Panc1 (cell line): ENCODE measurements around the gene CCNI. TPM values are rescaled to one million over a fixed set of nuclear protein-coding genes. Genes with fewer than 3 reads are reported as not detected.

Experiments used
- ATAC-seq: fragments of 200-7000 bp; cut with Tn5 transposase; 2 replicates; pipeline ENCODE4 v1.9.1; 2020; ENCODE audit warnings: mild to moderate bottlenecking, moderate library complexity
- BruUV-seq: library from RNA; stranded (reverse); fragments of 400-500 nt; replicated peaks from 2 replicates; lab custom pipeline; 2021; lab: Mats Ljungman, UMichigan
- CTCF ChIA-PET: fragments of 300-600 bp; sonication (Branson Sonifier 250); formaldehyde crosslinking; loops from one replicate; lab custom pipeline; 2022; ENCODE audit warnings: antibody characterized with exemption; lab: Charles Lee
- POLR2A ChIA-PET: fragments of 300-600 bp; sonication (Branson Sonifier 250); formaldehyde crosslinking; loops from one replicate; lab custom pipeline; 2022; ENCODE audit warnings: antibody characterized with exemption; lab: Charles Lee
- DNase-seq: peaks from one replicate; pipeline ENCODE4 v3.0.0-alpha.2; 2010; ENCODE audit warnings: low read depth, low spot score
- H3K27ac ChIP-seq: 2 replicates; pipeline ENCODE4 v1.5.1; 2011; ENCODE audit warnings: mild to moderate bottlenecking, low read length, inconsistent platforms
- H3K27me3 ChIP-seq: fragments of 200-500 bp; sonication (Bioruptor generic); 2 replicates; pipeline ENCODE4 v1.6.0; 2014; ENCODE audit warnings: low read length, inconsistent platforms; ENCODE audit not compliant: control insufficient read depth, insufficient read depth
- H3K36me3 ChIP-seq: fragments of 200-500 bp; sonication (Bioruptor generic); 2 replicates; pipeline ENCODE4 v1.5.1; 2014; ENCODE audit warnings: inconsistent platforms, mild to moderate bottlenecking, low read length, moderate library complexity; ENCODE audit not compliant: control insufficient read depth, insufficient read depth
- H3K4me1 ChIP-seq: 2 replicates; pipeline ENCODE4 v1.5.1; 2011; ENCODE audit warnings: inconsistent platforms, mild to moderate bottlenecking, low read length, moderate library complexity; ENCODE audit not compliant: control insufficient read depth, insufficient read depth
- H3K4me3 ChIP-seq, 2 experiments: 2 replicates each; pipeline ENCODE4 v1.5.1; 2011 to 2012; ENCODE audit warnings: low read depth in 2 of 2, low read length in 2 of 2, mild to moderate bottlenecking in 2 of 2, inconsistent platforms in 1 of 2, moderate library complexity in 1 of 2
- H3K9me3 ChIP-seq: fragments of 200-500 bp; sonication (Bioruptor generic); 2 replicates; pipeline ENCODE4 v1.5.1; 2014; ENCODE audit warnings: low read depth, mild to moderate bottlenecking, inconsistent platforms, low read length, moderate library complexity; ENCODE audit not compliant: control insufficient read depth, insufficient read depth
- CTCF ChIP-seq: fragments of 450-650 bp; IDR thresholded peaks from 2 replicates; pipeline ENCODE4 v1.5.1; 2017; ENCODE audit warnings: mild to moderate bottlenecking
- POLR2AphosphoS5 ChIP-seq: IDR thresholded peaks from 2 replicates; pipeline ENCODE4 v1.6.1; 2012; ENCODE audit warnings: mild to moderate bottlenecking, low read depth, low read length, moderate library complexity
- REST ChIP-seq, 2 experiments: IDR thresholded peaks; 2 replicates each; pipeline ENCODE4 v1.6.1; 2011 to 2012; ENCODE audit warnings: low read depth in 2 of 2, control low read depth in 1 of 2, low read length in 1 of 2, mild to moderate bottlenecking in 1 of 2, moderate library complexity in 1 of 2; ENCODE audit not compliant: insufficient read depth in 1 of 2
- SIN3A ChIP-seq: IDR thresholded peaks from 2 replicates; pipeline ENCODE4 v1.6.1; 2012; ENCODE audit warnings: low read depth, mild to moderate bottlenecking, low read length, moderate library complexity, borderline replicate concordance; ENCODE audit not compliant: insufficient read depth
- TCF7L2 ChIP-seq: IDR thresholded peaks from 2 replicates; pipeline ENCODE4 v1.6.1; 2011; ENCODE audit warnings: mild to moderate bottlenecking, low read depth, low read length, inconsistent platforms
- in situ Hi-C: cut with HindIII; loops from 2 replicates; pipeline ENCODE4 v1.10.0; 2016; ENCODE audit warnings: low sequenced_read_pairs, low pct_unique_long_range_greater_than_20kb
- intact Hi-C: fragments of 100-400 bp; cut with micrococcal nuclease; formaldehyde crosslinking; loops from one replicate; pipeline ENCODE4 v1.10.0; 2022; ENCODE audit not compliant: unreplicated experiment
- total RNA-seq: library from RNA; stranded (reverse); gene quantifications from one replicate; pipeline ENCODE4 v1.2.1, GENCODE V29; 2021; ENCODE audit not compliant: unreplicated experiment

CCNI gene
- total RNA-seq, 1 experiment from 2014 or later = 125 TPM

GRCh38 chr4:77097611-77098010, 21.8 kb upstream of the CCNI start:
- CTCF ChIA-PET = interaction anchor here (0.7 kb wide), 1 partner anchor 24 kb away, joined by 3 read pairs; no protein-coding TSS in a partner anchor
- in situ Hi-C loops (no loop called here), intact Hi-C loops (no loop called here)

GRCh38 chr4:77095101-77095821, 19.5 kb upstream of the CCNI start:
- in situ Hi-C loops (no loop called here), intact Hi-C loops (no loop called here)
- no TSS peak for BruUV-seq
- no peaks in the 10 kb centered on the region for H3K4me1 ChIP-seq
- no peaks in the 10 kb centered on the region for H3K36me3 ChIP-seq
- CTCF ChIA-PET = interaction anchor here (0.6 to 1.5 kb wide), 6 partner anchors 12 to 200 kb away, joined by 3 to 6 read pairs (median 3); no protein-coding TSS in a partner anchor
- peak; percentile 99 for ATAC-seq
- peak; percentile 33 for DNase-seq
- no peak overlapping the region for H3K4me3 ChIP-seq
- no peaks in the 10 kb centered on the region for H3K27me3 ChIP-seq
- POLR2A ChIA-PET = interaction anchor here (0.6 kb wide), 1 partner anchor 95 kb away, joined by 3 read pairs; no protein-coding TSS in a partner anchor
- H3K9me3 ChIP-seq = no peaks in the 10 kb centered on the region
- H3K27ac ChIP-seq = no peak overlapping the region
- TF ChIP-seq CTCF = peak; percentile 88
- TF ChIP-seq TCF7L2 = no peak

More at GRCh38 chr4:77097611-77098010, 21.8 kb upstream of the CCNI start:
- H3K4me3 ChIP-seq = no peak overlapping the region
- POLR2A ChIA-PET = no interaction called here
- H3K27ac ChIP-seq = no peak overlapping the region
- no peaks in the 10 kb centered on the region for H3K9me3 ChIP-seq
- H3K27me3 ChIP-seq = no peaks in the 10 kb centered on the region
- no peaks in the 10 kb centered on the region for H3K36me3 ChIP-seq
- no peak for TF ChIP-seq CTCF
- no peak for TF ChIP-seq REST (IDR thresholded peaks at IDR 0.05; ENCODE audit: insufficient read depth in 1 of 2, low read depth in 2 of 2, low read length in 1 of 2)
- TF ChIP-seq SIN3A = no peak
- TF ChIP-seq POLR2AphosphoS5 = no peak
- TF ChIP-seq TCF7L2 = no peak
- no peak for ATAC-seq
- no peaks in the 10 kb centered on the region for H3K4me1 ChIP-seq
- no TSS peak for BruUV-seq
- no peak for DNase-seq
